Uterus (tissue), 4 donors: ENCODE measurements around the gene RREB1. TPM values are rescaled to one million over a fixed set of nuclear protein-coding genes. Genes with fewer than 3 reads are reported as not detected.
A peak's percentile ranks its signal among the peaks of the same experiment; 100 is the strongest.

Experiments used
- DNase-seq, 2 donors: peaks; one replicate each; pipeline ENCODE4 v3.0.0-alpha.2; 2019 to 2020
- H3K27ac ChIP-seq, 2 donors: fragments of 200-600 bp; sonication (generic); 1 replicate in 1 of 2; 2 replicates in 1 of 2; pipeline ENCODE4 v1.5.1; 2016 to 2018
- H3K27me3 ChIP-seq, 2 donors: fragments of 200-600 bp; sonication (generic); one replicate each; pipeline ENCODE4 v1.5.1; 2018 to 2019; ENCODE audit warnings: control low read depth in 1 of 2
- H3K36me3 ChIP-seq, 2 donors: fragments of 200-600 bp; sonication (generic); one replicate each; pipeline ENCODE4 v1.5.1; 2019; ENCODE audit warnings: control low read depth in 1 of 2
- H3K4me1 ChIP-seq, 2 donors: fragments of 200-600 bp; sonication (generic); one replicate each; pipeline ENCODE4 v1.5.1; 2018 to 2019; ENCODE audit warnings: control low read depth in 1 of 2
- H3K4me3 ChIP-seq, 2 donors: fragments of 200-600 bp; sonication (generic); 1 replicate in 1 of 2; 2 replicates in 1 of 2; pipeline ENCODE4 v1.5.1; 2018 to 2019; ENCODE audit warnings: mild to moderate bottlenecking in 1 of 2
- H3K9me3 ChIP-seq, 2 donors: fragments of 200-600 bp; sonication (generic); one replicate each; pipeline ENCODE4 v1.5.1; 2019; ENCODE audit warnings: control low read depth in 1 of 2
- CTCF ChIP-seq, 4 experiments: fragments of 200-600 bp in 2 of 4; fragments of 450-650 bp in 2 of 4; sonication (generic) in 2 of 4; IDR thresholded peaks; one replicate each; pipeline ENCODE4 v1.5.1; 2016 to 2019; ENCODE audit warnings: antibody characterized with exemption in 4 of 4, mild to moderate bottlenecking in 2 of 4, moderate library complexity in 1 of 4
- POLR2A ChIP-seq, 2 donors: fragments of 450-650 bp; IDR thresholded peaks; one replicate each; pipeline ENCODE4 v1.6.1; 2016; ENCODE audit warnings: antibody characterized with exemption in 2 of 2, mild to moderate bottlenecking in 1 of 2, moderate library complexity in 1 of 2
- intact Hi-C: fragments of 100-400 bp; cut with DNase I; formaldehyde crosslinking; loops from one replicate; pipeline ENCODE4 v1.15.1; 2023; ENCODE audit warnings: low total_unique reads
- total RNA-seq, 4 donors: library from RNA; depleted of rRNA in 3 of 4; stranded (reverse); fragments of >200 nt in 3 of 4; gene quantifications; one replicate each; pipeline versions ENCODE4 v1.1.0 to v1.2.4, GENCODE V29; 2014 to 2023
- donor health status: DM: yes; HTN: yes; CAD: no.

Gene RREB1
- total RNA-seq, 4 donors from 2014 or later, result 15.1 to 65.9 (median 22.7) TPM

GRCh38 chr6:7100072-7100752 is 7.5 kb upstream of the RREB1 start:
- Histone ChIP-seq H3K4me3 (no peak overlapping the region), H3K27ac (no peak overlapping the region), H3K4me1 (no peaks in the 10 kb centered on the region), H3K9me3 (no peaks in the 10 kb centered on the region), H3K36me3 (no peaks in the 10 kb centered on the region), H3K27me3 (no peaks in the 10 kb centered on the region)
- no peak for DNase-seq
- TF ChIP-seq POLR2A (IDR thresholded peaks at IDR 0.05) (no peak), CTCF (IDR thresholded peaks at IDR 0.05) (no peak)
- intact Hi-C loops, result no loop called here

- intact Hi-C loops, result no loop called here
- Histone ChIP-seq H3K4me1 (no peaks in the 10 kb centered on the region), H3K9me3 (no peaks in the 10 kb centered on the region), H3K36me3 (no peaks in the 10 kb centered on the region), H3K4me3 (no peak overlapping the region), H3K27me3 (no peaks in the 10 kb centered on the region), H3K27ac (no peak overlapping the region)
- no peak for TF ChIP-seq CTCF (IDR thresholded peaks at IDR 0.05)
- no peak for TF ChIP-seq POLR2A (IDR thresholded peaks at IDR 0.05)
- DNase-seq, result no peak
Observed at GRCh38 chr6:7100753-7101081, 7.0 kb upstream of the RREB1 start.

- H3K27me3 ChIP-seq, result no peaks in the 10 kb centered on the region
- H3K4me3 ChIP-seq, result no peak overlapping the region
- H3K4me1 ChIP-seq, result no peaks in the 10 kb centered on the region
- no peak overlapping the region for H3K27ac ChIP-seq
- H3K9me3 ChIP-seq, result no peaks in the 10 kb centered on the region
- TF ChIP-seq CTCF (IDR thresholded peaks at IDR 0.05) (no peak), POLR2A (IDR thresholded peaks at IDR 0.05) (no peak)
- intact Hi-C loops, result no loop called here
- no peak for DNase-seq
- H3K36me3 ChIP-seq, result no peaks in the 10 kb centered on the region
Observed at GRCh38 chr6:7101290-7101689, 6.5 kb upstream of the RREB1 start.

- TF ChIP-seq POLR2A (IDR thresholded peaks at IDR 0.05), result no peak
- no peak for TF ChIP-seq CTCF (IDR thresholded peaks at IDR 0.05)
- Histone ChIP-seq H3K4me1 (no peaks in the 10 kb centered on the region), H3K27me3 (no peaks in the 10 kb centered on the region), H3K27ac (no peak overlapping the region), H3K9me3 (no peaks in the 10 kb centered on the region), H3K36me3 (no peaks in the 10 kb centered on the region), H3K4me3 (no peak overlapping the region)
- intact Hi-C loops, result no loop called here
- no peak for DNase-seq
Observed at GRCh38 chr6:7104752-7105151, 3.0 kb upstream of the RREB1 start.

GRCh38 chr6:7106215-7106751 is 1.5 kb upstream of the RREB1 start:
- peak in 1 of 2 donors; percentile 28 for DNase-seq
- TF ChIP-seq CTCF (IDR thresholded peaks at IDR 0.05), result no peak
- TF ChIP-seq POLR2A (IDR thresholded peaks at IDR 0.05), result no peak
- H3K4me3 ChIP-seq, result peak overlapping the region in 1 of 2 donors; percentile 83
- no peaks in the 10 kb centered on the region for H3K36me3 ChIP-seq
- H3K27me3 ChIP-seq, result no peaks in the 10 kb centered on the region
- intact Hi-C loops, result no loop called here
- no peaks in the 10 kb centered on the region for H3K9me3 ChIP-seq
- peak overlapping the region; percentile 90 to 97 for H3K27ac ChIP-seq
- peaks cover 0 to 3% of the 10 kb centered on the region in 2 donors for H3K4me1 ChIP-seq
